ENCODE measurements around the gene RGPD5.
"Not testable (repeated sequence)": the region's sequence is repeated elsewhere in the genome, so short reads cannot be mapped to it uniquely, and the experiment has no call there.

Gene RGPD5

DNA sequence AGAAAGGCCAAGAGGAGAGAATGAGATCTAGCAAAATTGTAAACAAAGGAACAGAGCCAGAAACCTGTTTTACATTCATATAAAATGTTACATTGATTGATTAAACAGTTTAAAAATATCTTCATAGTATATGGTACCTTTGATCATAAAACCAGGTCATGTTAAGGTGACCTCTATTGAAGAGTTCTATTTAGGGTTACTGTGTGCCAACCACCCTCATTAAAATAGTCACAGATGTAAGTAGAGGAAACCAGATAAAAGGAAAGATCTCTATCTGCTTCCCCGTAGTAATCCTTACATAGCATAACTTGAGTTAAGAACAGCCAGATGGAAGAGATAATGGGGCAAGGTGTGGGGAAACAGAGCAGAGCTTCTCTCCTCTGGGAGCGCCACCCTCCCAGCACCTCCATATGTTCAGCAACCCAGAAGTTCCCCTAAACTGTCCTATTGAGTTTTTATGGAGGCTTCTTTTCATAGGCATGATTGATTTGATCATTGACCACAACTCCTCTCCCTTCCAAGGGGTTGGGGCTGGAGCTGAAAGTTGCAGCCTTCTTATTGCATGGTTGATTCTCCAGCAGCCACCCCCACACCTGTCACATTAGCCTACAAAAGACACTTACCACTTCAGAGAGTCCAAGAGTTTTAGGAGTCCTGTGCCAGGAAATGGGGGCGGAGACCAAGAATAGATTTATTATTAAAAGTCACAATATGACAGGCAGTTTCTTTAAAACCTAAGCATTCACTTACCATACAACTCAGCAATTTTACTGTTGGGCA lies 101.2 kb downstream of the RGPD5 start:
- DNase-seq; H3K9me3 ChIP-seq (ENCODE audit: insufficient read depth, low read length, severe bottlenecking); H3K9ac ChIP-seq (ENCODE audit: low read depth, low read length); H3K79me2 ChIP-seq (ENCODE audit: insufficient read depth, low read length); H3K36me3 ChIP-seq (ENCODE audit: insufficient read depth, low read length); H2AFZ ChIP-seq (ENCODE audit: low read depth, low read length); H4K20me1 ChIP-seq (ENCODE audit: insufficient read depth, low read length); H3K27ac ChIP-seq (ENCODE audit: low read length); H3K4me2 ChIP-seq (ENCODE audit: insufficient read depth, low read length); H3K4me1 ChIP-seq (ENCODE audit: insufficient read depth, low read length); H3K27me3 ChIP-seq (ENCODE audit: insufficient read depth, low read length, poor library complexity); H3K4me3 ChIP-seq (ENCODE audit: low read depth in 1 of 2, low read length in 2 of 2): not testable (repeated sequence)
- peak; percentile 83 for ATAC-seq (ENCODE audit: insufficient read depth, low read depth)

DNA sequence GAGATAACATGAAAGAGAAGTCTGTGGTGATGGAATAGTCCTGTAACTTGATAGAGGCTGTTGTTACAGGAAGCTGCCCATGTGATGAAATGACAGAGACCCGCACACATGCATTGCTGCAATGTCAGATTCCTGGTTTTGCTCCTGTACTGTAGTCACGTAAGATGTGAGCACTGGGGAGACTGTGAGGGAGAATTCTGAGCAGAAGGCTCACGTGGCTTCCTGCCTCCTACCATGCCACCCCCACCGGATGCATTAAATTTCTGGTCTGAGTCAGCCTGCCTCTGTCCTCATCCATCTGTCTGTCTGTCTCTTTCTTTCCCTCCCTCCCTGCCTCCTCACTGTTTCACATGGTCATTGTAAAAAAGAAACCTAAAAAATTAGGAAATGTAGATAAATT lies 102.1 kb downstream of the RGPD5 start:
- H3K36me3 ChIP-seq (ENCODE audit: insufficient read depth, low read length); H3K4me3 ChIP-seq (ENCODE audit: low read depth in 1 of 2, low read length in 2 of 2); H3K9me3 ChIP-seq (ENCODE audit: insufficient read depth, low read length, severe bottlenecking); H3K27me3 ChIP-seq (ENCODE audit: insufficient read depth, low read length, poor library complexity); DNase-seq; H3K27ac ChIP-seq (ENCODE audit: low read length); H3K4me1 ChIP-seq (ENCODE audit: insufficient read depth, low read length); H3K79me2 ChIP-seq (ENCODE audit: insufficient read depth, low read length); H3K9ac ChIP-seq (ENCODE audit: low read depth, low read length); H3K4me2 ChIP-seq (ENCODE audit: insufficient read depth, low read length); H4K20me1 ChIP-seq (ENCODE audit: insufficient read depth, low read length); H2AFZ ChIP-seq (ENCODE audit: low read depth, low read length): not testable (repeated sequence)
- ATAC-seq (ENCODE audit: insufficient read depth, low read depth) = peak; percentile 88

DNA sequence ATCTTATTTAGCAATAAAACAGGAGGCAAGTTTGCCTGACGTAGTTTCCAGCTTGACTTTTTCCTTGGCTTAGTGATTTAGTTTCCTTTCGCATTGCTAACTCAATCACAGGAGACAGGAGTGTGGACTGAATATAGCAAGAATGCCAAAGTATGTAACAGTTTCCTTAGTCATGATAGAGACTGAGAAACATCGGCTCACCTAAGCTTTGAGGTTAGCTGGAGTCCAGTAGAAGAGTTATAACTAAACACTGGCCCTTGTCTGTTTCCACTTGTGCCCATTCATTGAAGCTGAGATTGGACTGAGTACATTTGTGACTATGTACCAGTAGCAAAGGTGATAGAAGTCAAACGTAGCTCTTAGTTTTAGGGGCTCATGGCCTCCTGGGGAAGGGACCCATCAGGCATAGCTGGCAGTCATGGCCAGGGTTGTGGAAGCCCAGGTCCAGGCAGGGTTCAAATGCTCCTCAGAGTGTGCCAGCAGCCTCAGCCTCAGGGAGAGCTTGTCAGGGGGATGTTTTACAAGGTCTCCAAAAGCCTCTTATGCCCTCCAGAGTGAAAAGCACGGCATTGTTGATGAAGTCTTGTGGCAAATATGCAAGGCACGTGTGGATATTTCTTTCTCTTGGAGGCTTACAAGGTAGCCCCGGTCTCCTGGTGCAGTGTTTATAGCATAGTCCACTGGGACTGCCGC lies 103.8 kb downstream of the RGPD5 start:
- H3K9ac ChIP-seq (ENCODE audit: low read depth, low read length); H3K4me1 ChIP-seq (ENCODE audit: insufficient read depth, low read length); H3K4me2 ChIP-seq (ENCODE audit: insufficient read depth, low read length); DNase-seq; H3K9me3 ChIP-seq (ENCODE audit: insufficient read depth, low read length, severe bottlenecking); ATAC-seq (ENCODE audit: insufficient read depth, low read depth); H3K79me2 ChIP-seq (ENCODE audit: insufficient read depth, low read length); H3K4me3 ChIP-seq (ENCODE audit: low read depth in 1 of 2, low read length in 2 of 2); H3K36me3 ChIP-seq (ENCODE audit: insufficient read depth, low read length); H4K20me1 ChIP-seq (ENCODE audit: insufficient read depth, low read length); H3K27ac ChIP-seq (ENCODE audit: low read length); H3K27me3 ChIP-seq (ENCODE audit: insufficient read depth, low read length, poor library complexity); H2AFZ ChIP-seq (ENCODE audit: low read depth, low read length): not testable (repeated sequence)

DNA sequence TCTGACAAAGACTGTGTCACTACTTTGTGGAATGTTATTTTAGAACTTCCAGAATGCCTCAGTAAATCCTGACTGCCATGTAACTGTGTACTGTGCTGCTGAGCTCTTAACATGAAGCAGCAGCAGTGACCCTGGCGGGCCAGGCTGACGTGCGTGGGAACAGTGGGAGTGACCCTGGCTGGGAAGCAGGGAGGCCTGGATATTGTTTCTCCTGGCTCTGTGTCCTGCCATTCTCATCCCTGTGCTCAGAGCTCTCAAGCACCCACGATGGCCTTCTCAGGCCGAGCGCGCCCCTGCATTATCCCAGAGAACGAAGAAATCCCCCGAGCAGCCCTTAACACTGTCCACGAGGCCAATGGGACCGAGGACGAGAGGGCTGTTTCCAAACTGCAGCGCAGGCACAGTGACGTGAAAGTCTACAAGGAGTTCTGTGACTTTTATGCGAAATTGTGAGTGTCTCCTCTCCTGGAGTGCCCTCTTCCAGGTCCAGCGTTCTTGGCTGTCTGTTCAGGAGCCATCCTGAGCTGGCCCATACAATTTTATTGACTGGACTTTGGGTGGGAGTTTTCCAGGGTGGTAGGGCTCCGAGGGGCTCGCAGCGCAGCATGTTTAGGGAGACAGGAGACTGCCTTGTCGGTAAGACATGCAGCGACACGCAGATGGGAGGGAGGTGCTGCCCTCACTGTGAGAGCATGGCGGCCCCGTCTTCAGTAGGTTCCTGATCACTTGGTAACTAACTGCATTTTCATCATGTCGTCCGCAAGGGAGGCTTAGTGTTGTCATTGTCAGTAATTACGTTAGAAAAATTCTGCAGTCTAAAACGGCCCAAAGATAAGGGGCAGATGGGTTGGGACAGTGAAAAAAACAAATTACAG lies 104.6 kb downstream of the RGPD5 start, which contains the start of gene LIMS3:
LIMS3 (plus strand) TSS at position 227 of the 875 bp plus-strand sequence; CDS start at position 268, 41 bp downstream.
- not testable (repeated sequence) for H4K20me1 ChIP-seq (ENCODE audit: insufficient read depth, low read length); H2AFZ ChIP-seq (ENCODE audit: low read depth, low read length); H3K27ac ChIP-seq (ENCODE audit: low read length); H3K4me2 ChIP-seq (ENCODE audit: insufficient read depth, low read length); H3K27me3 ChIP-seq (ENCODE audit: insufficient read depth, low read length, poor library complexity); H3K36me3 ChIP-seq (ENCODE audit: insufficient read depth, low read length); H3K4me3 ChIP-seq (ENCODE audit: low read depth in 1 of 2, low read length in 2 of 2); DNase-seq; H3K9ac ChIP-seq (ENCODE audit: low read depth, low read length); ATAC-seq (ENCODE audit: insufficient read depth, low read depth); H3K79me2 ChIP-seq (ENCODE audit: insufficient read depth, low read length); H3K9me3 ChIP-seq (ENCODE audit: insufficient read depth, low read length, severe bottlenecking); H3K4me1 ChIP-seq (ENCODE audit: insufficient read depth, low read length)

DNA sequence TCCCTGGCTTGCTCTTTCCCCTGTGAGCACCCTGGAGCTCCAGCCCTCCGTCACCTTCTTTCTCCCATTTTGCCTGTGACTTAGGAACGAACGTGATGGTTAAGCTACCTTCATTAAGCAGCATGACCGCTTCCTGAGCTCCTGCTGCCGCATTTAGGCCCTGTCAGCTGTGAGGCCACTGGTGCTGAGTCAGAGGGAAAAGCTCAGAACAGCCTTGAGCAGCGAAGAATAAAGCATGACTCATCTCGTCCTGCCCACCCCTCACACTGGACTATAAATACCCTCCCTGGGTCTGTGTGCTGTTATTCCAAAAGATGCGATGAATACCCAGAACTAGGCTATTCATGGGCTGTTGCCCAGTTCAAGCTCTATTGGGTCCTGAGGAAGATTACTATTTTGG lies 111.7 kb downstream of the RGPD5 start:
- not testable (repeated sequence) for H3K4me3 ChIP-seq (ENCODE audit: low read depth in 1 of 2, low read length in 2 of 2); H3K9me3 ChIP-seq (ENCODE audit: insufficient read depth, low read length, severe bottlenecking); H4K20me1 ChIP-seq (ENCODE audit: insufficient read depth, low read length); H3K79me2 ChIP-seq (ENCODE audit: insufficient read depth, low read length); H2AFZ ChIP-seq (ENCODE audit: low read depth, low read length); H3K9ac ChIP-seq (ENCODE audit: low read depth, low read length); H3K4me2 ChIP-seq (ENCODE audit: insufficient read depth, low read length); H3K4me1 ChIP-seq (ENCODE audit: insufficient read depth, low read length); ATAC-seq (ENCODE audit: insufficient read depth, low read depth); DNase-seq; H3K36me3 ChIP-seq (ENCODE audit: insufficient read depth, low read length); H3K27me3 ChIP-seq (ENCODE audit: insufficient read depth, low read length, poor library complexity); H3K27ac ChIP-seq (ENCODE audit: low read length)

Data from DND-41 (cell line).